CD4-positive, alpha-beta T cell treated with Interleukin-2 at 100 ng/mL for 4 hours (primary cell): Measurements from ENCODE around the gene NACC2.

Experiments
- DNase-seq: peaks from one replicate; pipeline ENCODE4 v3.0.0-alpha.2; 2020; ENCODE audit warnings: low spot score

The NACC2 gene

GRCh38 chr9:136021872-136022681 lies 73.0 kb downstream of the NACC2 start:
- DNase-seq: no peak

- DNase-seq: no peak
Observed at GRCh38 chr9:136021171-136021871, 73.8 kb downstream of the NACC2 start.

GRCh38 chr9:136020671-136021070 lies 74.4 kb downstream of the NACC2 start:
- DNase-seq: no peak

GRCh38 chr9:136020206-136020605 lies 74.9 kb downstream of the NACC2 start:
- no peak for DNase-seq

GRCh38 chr9:136019681-136020060 lies 75.4 kb downstream of the NACC2 start:
- no peak for DNase-seq

GRCh38 chr9:136019041-136019680 lies 75.9 kb downstream of the NACC2 start:
- no peak for DNase-seq

- no peak for DNase-seq
Observed at GRCh38 chr9:136018257-136019031, 76.6 kb downstream of the NACC2 start.

GRCh38 chr9:136017289-136018190 lies 77.5 kb downstream of the NACC2 start:
- DNase-seq: no peak

- DNase-seq: no peak
Observed at GRCh38 chr9:136016572-136017288, 78.4 kb downstream of the NACC2 start.

- no peak for DNase-seq
Observed at GRCh38 chr9:136015656-136016571, 79.2 kb downstream of the NACC2 start.

- no peak for DNase-seq
Observed at GRCh38 chr9:136014924-136015633, 80.0 kb downstream of the NACC2 start.

- DNase-seq: no peak
Observed at GRCh38 chr9:136014147-136014923, 80.8 kb downstream of the NACC2 start.

GRCh38 chr9:136013524-136014034 lies 81.5 kb downstream of the NACC2 start:
- DNase-seq: no peak

- no peak for DNase-seq
Observed at GRCh38 chr9:136013116-136013515, 82.0 kb downstream of the NACC2 start.

- DNase-seq: no peak
Observed at GRCh38 chr9:136012651-136013050, 82.4 kb downstream of the NACC2 start.

- no peak for DNase-seq
Observed at GRCh38 chr9:136011703-136012496, 83.2 kb downstream of the NACC2 start.

GRCh38 chr9:136011376-136011702 lies 83.8 kb downstream of the NACC2 start:
- DNase-seq: no peak
